SIG-M5 (cell line): ENCODE results near the gene ADAMTS8.

Source experiments
- DNase-seq: peaks from one replicate; lab custom pipeline; 2025; lab: John Stamatoyannopoulos, UW

Gene ADAMTS8

DNA sequence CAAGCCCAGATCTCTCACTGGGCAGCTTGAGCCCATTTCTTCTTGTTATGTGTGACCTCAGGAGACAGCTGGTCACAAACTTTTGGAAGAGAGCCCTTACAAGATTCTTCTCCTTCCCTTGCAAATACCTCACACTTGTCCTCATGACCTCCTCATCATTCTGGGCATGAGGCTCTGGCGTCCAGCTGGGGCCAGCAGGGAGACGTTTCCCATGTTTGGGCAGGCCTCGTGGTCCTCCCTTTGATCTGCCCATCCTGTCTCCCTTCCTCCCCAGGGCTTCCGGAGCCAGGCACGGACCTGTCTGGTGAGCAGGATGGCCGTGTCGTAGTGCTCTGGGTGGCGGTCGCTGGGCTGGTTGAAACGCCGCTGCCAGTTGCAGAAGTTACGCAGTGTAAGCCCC, 9.7 kb downstream of the ADAMTS8 start:
- no peak for DNase-seq

DNA sequence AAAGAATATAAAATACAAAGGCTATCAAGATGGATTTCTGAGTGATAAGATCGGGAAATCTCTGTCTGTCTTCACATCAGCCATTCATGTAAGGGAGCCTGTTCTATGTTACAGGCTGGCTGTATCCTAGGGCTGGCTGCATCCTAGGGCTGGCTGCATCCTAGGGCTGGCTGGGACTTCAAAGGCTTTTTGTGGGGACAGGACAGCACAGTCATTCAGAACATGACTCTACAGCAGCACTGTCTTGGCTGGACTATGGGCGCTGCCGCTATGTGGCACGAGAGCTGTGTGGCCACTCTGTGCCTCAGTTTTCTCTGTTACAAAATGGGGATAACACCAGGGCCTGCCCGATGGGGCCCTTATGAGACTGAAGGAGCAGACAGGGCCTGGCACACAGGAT, 10.2 kb downstream of the ADAMTS8 start:
- no peak for DNase-seq

DNA sequence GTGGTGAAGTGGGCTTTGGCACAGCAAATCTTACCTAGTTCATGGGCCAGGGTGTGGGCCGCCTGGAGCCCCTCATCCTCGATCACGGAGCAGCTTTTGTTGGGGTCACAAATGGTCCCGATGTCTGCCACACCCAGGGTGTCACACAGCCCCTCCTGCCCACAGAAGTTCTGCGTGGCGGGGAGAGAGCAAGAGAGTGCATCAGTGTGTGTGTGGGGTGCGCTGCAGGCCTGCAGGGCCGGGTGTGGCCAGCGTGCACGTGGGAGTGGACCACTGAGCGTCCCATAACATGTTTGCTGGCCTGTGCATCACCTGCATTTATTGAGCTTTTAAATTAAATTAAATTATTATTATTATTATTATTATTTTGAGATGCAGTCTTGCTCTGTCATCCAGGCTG, 11.5 kb downstream of the ADAMTS8 start:
- DNase-seq = no peak

DNA sequence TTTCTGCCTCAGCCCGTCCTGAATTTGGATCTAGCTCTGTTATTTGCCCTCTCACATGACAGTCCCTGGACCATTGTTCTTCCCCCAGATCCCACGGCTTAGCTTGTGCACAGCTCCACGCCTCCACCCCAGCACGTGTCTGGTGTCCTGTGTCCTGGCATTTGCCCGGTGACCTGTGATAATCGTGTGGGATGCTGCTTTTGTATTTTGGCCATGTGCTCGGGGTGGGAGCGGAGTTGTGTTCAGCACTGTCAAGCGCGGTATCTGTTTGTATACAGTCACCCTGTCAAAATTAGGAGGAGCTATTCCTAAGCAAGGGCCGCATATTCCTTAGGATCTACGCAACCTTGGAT, 11.9 kb downstream of the ADAMTS8 start:
- DNase-seq = no peak

DNA sequence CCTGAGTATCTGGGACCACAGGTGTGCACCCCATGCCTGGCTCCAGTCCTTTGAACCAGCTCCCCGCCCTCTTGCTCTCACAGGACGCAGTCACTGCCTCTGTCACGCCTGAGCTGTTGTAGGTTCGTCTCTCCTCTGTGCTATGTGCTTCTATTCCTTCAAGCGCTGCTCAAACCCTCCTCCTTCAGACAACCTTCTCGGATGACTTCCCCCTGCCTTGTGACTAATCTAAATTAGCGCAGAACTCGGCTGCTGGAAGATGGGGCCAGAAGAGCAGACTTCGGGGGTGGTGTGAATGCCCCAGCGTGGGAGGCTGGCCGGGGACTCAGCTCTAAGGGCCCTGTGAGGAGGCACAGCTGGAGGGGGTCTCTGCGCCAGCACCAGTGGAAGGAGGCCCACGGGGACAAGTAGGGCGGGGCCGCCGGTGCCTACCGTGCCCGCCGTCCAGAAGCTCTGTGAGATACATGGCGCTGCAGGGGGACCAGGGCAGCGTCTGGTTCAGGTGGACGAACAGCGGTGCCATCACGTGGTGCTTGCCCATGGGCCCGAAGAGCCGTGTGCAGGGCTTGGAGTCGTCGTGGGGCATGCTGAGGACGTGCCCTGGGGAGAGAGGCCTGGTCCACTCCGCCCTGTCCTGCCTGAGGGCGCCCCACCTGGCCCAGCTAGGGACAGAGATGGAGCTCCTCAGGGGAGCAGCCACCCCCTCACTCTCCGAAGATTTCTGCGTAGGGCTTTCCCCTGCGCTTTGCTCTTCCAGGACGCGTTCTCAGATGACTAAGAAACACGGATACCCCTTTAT, 12.5 kb downstream of the ADAMTS8 start:
- DNase-seq = no peak

DNA sequence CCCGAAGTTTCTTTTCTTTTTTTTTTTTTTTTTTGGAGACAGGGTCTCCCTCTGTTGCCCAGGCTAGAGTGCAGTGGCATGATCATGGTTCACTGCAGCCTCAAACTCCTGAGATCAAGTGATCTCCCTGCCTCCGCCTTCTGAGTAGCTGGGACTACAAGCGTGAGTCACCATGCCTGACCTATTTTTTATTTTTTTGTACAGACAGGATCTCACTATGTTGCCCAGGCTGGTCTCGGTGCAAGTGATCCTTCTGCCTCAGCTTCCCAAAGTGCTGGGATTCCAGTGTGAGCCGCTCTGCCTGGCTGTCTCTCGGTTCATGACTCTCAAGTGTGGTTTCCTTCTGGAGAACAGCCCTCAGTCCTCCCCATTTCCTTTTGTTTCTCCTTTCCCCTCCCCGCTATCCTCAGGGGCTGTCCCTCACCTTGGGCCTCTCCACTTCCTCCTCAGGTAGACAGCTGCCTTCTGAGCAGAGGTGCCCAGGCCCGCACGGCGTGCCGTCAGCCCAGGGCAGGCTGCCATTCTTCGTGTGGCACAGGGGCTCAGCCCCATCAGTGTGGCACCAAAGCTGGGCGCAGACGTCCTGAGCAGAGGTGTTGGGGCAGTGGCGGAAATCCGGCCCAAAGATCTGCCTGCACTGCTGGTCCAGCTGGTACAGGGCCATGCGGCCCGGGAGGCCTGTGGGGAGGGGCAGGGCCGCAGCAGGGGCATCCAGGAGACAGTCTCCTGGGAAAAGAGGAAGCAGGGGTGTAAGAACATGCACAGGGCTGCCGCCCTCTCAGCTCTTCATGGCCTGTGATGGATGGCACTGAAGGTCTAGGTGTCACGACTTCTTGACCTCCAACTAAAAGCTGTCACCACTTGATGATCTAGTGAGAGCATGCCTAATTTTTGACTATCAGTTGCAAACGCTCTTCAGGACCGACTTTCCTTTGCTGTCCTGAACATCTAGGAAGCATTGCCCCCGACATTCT, 14.0 kb downstream of the ADAMTS8 start:
- no peak for DNase-seq

DNA sequence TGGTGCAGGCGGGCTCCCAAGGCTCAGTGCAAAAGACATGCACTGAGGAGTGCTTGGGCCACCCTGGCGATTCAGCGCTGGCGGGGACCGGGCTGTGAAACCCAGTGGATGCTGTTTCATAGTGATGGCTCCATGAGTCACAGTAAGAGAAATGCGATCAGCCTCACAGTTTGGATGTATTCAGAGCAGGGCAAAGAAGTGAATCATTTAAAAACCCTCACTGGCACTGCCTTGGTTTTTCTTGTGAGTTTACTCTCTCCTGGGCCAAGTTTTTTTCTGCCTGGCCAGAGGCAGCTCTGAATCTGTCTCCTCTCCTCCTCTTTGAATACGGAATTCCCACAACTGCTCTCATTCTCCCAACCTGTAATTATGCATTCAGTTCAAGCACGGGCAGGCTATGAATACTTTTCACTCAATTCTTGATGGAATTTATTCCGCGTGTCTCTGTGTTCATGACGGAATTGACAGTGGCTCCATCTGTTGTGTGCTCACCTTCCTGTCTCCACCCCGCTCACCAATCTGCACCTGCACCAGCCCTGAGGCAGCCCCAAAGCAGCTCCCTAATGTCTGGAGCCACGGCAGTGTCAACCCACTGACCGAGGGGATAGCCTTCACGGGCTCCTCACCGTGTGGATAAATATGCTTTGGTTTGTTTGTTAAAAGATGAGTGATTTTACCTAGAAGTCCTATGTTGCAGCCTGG, 14.9 kb downstream of the ADAMTS8 start:
- DNase-seq = no peak

DNA sequence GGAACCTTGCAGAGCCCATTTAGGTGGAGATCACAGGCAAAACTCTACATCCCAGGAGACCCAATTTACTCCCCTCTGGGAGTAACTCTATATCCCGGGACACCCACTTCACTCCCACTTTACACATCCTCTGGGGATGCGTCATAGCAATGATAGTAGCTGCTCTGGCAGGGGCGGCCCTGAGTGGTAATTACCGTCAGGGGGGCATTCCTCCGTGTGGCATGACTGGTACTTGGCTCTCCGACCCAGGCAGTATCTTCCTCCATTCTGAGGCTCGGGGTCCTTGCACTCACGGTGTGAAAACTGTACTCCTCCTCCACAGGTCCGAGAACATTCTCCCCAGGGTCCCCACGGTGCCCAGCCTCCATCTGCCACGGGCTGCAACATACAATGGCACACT, 17.2 kb downstream of the ADAMTS8 start:
- DNase-seq = no peak

DNA sequence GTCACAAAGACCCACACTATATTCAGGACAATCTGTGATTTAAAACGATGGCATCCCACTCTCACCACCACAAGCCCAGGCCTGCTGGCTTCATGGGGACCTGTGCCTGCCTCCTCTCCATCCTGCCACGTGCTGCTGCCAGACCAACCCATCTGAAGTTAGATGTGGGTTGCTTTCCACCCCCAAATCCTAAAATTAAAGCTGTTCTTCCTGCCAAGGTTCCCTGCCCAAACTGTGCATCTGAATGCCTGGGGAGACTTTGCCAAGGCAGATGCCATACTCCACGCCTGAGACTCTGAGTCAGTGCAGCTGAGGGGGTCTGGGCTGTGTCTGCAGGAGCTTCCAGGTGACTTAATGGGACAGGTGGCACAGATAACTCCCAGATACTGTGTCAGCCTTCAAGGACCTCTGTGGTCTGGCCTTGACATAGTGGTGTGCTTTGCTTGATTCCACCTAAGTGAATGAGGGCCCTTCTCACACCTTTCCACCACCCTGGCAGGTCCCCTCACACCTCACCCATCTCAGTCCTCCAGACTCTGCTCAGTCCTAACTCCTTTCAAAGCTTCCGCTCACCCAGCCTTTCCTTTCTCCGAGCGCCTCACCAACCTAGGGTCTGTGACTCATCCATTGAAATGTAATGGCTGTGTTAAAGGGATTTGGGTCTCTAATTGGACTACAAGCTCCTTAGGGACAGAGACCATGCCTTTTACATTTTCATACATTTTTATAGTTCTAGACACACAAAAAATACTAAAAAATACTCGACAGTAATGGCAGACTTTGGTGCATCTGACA, 18.6 kb downstream of the ADAMTS8 start:
- no peak for DNase-seq

DNA sequence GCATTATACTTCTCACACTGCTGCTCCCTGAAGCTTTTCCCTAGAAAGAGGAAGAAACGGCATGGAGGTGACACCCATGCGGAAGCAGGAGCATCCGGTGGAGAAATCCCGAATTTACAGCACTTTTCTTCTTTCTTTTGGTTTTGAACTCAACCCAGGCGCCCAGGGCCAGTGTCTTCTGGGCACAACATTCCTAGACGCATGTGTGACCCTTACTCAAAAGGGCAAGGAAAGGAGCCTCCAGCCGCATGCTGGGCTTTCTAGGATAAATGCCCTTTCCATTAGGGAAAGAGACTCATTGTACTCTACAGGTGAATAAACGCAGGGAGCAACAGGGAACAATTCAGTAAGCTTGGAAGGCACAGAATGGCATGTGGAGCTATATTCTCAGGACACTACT, 19.5 kb downstream of the ADAMTS8 start:
- no peak for DNase-seq

DNA sequence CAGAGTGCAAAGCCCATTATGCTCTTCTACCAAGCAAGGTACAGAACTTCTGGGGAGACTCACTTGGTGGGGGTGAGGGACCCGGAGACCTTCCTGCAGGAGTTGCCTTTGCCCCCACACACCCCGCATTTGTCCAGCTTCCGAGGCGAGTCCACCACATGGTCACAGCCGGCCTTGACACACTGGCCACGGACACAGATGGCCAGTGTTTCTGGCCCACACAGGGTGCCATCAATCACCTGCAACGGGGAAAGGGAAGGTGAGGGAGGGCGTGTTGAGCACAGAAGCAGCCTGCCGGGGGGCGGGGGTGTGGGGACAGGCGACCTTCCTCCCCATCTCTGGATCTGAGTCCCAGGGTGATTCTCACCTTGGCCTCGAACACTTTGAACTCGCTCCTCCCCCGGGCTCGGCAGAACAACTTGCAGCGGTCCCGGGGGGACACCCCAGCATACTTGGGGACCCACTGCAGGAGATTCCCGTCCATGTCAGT, 20.0 kb downstream of the ADAMTS8 start:
- DNase-seq = no peak

DNA sequence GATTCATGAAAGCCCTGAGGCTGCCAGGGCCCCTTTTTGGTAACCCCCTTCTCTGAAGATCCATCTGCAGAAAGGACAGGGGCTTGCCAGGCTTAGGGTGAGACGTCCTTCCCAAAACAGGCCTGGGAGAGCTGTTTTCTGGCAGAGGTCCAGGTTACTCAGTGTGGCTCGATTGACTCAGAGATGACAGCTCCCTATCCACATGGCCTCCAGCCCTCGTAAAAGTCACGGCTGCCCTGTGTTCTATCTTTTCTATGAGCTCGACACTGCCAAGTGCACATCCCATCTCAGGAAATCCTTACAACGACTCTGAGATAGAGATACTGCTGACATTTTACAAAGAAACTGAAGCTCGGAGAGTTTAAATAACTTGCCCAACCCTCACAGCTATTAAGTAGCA, 20.4 kb downstream of the ADAMTS8 start:
- DNase-seq = no peak

DNA sequence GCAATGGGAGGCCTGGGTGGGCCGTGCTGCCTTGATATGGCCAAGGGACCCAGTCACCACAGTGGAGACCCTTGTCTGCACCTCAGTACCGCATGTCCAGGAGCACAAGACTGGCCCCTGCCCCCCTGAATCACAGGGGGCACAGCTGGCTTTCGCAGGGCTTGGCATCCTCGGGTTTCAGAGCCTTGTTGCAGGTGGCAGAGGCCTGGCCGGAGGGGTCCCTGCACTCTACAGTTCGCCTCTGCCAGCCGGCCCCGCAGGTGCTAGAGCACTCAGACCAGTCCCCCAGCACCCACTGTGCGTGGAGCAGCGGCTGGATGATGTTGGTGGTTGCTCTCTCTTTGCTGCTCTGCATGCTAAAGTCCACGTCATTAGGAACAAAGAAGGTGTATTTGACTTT, 23.0 kb downstream of the ADAMTS8 start:
- no peak for DNase-seq

DNA sequence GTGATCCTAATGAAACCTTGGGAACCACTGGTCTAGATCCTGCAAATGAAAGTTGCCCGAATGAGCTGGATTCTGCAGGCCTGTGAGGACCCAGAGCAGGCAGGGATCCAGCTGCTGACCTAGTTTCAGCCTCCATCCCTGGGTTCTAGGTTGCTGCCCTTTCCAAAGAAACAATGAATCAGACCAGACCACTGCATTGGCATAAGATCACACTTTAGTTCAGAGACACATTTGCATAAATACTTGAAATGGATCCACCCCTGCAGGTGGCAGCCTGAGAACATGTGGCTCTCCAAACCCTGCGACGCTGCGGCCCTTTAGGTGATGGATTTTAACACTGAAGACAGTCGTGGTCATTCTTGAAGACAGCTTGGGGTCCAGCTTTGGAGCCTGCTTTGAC, 23.7 kb downstream of the ADAMTS8 start:
- DNase-seq = no peak

DNA sequence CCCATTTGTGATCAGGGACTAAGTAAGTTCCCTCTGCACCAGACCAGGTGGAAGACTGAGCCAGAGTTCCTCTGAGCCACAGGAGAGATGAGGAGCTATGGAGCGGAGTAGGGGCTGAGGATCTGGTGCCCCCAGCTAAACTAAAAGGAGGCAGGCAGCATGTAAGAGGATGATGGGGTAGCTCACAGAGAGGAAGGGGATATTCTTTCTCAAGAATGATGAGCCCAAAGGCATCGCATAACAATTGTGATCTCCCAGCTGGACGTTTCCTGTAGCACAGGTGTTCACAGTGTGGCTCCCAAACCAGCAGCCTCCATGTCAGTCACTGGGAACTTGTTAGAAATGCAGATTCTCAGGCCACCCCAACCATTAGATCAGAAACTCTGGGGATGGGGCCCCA, 24.4 kb downstream of the ADAMTS8 start:
- no peak for DNase-seq

DNA sequence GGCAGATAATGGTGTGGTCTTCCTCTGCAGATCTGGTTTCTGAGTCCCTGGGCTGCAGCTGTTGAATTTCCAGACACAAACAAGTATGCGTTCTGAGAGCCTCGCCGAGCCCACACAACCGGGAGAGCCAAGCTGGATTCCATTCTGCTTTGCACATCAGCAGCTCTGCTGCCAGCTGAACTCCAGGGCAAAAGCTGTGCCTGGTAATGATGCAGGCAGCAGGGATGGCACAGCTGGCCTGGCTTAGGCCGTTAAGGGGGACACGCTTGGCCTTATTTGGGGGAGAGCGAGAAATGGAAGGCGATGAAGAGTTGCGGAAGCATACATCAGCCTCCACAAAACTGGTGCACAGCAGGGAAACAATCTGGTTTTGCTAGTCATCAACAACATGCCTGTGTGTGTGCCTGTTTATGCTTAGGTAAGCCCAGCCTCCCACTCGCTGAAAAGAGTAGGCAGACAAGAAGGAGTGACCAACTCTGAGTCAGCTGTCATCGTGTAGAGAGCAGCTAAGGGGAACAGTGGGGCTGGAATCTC, 25.1 kb downstream of the ADAMTS8 start:
- DNase-seq = no peak

DNA sequence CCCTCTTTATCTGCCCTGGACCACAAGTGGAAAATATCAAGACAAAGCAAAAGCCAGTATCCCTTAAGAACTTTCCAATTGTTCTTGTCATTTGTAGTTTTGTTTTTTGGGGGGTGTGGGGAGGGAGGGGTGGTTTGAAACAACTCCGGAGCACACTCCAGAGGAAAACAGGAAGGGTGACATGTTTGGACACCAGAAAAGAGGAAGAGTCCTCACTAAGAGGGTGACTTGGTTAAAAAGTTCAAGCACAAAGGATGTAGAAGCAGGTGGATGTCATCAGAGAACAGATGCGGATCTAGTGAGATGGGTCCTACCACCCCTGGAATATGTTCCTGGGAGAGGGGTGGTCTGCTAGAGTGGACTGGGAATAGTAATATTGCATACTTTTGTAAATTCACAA, 25.8 kb downstream of the ADAMTS8 start:
- no peak for DNase-seq

DNA sequence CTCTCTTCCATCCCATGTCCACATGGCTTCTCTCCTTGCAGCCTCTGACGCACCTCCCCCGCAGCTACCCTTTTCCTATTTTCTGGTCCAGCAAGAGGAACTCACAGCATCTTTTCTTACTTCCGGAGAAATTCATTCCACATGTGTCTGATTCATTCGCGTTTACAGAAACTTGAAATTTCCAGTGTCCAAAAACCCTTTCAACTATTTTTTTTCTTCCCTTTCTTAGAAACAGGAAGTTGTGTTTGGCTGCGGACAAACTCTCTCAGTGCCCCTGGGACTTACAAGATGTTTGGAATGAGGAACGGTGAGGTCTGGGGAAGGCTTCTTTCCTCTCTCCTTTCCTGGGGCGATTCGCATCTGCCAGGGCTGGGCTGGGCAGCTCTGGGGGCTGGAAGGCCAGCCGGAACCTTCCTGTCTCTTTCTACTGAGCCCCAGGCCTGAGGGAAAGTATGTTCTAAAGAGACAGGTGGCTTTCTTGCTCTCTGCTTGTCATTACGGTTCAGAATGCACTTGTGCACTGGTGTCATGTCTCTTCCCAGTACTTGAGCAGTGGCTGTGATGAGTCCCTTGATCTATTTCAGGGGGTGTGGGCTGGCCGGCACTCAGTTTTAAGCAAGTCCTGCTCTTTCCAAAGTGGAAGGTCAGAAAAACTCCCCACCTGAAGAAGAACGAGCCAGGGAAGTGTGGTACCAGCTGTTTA, 27.5 kb downstream of the ADAMTS8 start:
- peak; percentile 27 for DNase-seq

DNA sequence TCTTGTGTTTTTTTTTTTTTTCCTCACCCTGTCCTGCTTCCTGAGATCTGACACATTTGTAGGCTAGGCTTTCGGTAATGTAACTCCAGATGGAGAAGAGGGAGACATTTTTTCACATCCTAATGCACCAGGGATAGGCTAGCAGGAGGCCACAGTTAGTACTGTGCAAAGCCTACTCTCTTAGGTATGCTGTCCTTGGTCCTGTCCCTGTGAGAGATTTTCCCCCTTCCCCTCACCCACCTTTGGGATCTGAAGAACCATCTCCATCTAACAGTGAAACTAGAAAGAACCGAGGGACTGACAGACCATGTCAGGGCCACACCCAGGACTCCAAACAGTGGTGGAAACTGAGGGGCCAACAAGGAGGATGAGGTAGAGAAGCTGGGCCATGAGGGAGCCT, 29.2 kb downstream of the ADAMTS8 start:
- DNase-seq = no peak

DNA sequence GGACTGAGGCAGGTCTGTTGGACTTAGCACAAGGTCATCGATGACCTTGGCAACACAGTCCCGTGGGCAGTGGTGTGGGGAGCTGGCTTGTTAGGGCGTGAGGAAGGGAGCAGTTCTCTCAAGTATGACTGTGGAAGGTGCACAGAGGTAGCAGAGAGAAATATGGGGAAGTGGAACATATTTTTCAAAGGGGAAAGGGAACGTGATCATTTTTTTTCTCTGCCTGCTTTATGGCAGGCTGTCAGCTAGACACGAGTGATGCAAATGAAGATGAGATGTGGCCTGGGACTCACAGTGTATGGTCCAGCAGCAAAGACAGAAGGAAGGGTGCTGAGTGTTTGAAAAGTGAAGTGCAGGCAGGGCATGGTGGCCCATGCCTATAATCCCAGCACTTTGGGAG, 30.6 kb downstream of the ADAMTS8 start:
- no peak for DNase-seq

DNA sequence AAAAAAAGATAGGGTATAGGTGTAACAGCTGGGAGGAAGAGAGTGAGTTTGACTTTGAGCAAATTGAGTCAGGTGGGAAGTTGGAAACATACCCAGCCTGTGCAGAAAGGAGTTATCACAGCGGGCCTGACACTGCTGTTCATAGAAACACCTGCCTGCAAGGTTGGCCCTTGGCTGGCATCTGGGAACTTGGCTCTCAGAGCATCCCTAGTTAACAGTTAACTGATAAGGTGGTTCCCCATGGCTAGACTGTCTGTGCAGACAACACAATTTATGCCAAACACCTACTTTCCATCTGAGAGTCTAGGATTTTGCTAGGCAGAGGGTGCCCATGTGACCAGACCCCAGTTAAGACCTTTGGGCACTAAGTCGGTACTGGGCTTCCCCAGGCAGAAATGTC, 31.4 kb downstream of the ADAMTS8 start:
- no peak for DNase-seq
